CD4-positive, alpha-beta memory T cell (primary cell): ENCODE measurements around the gene GLIS1. TPM values are rescaled to one million over a fixed set of nuclear protein-coding genes. Genes with fewer than 3 reads are reported as not detected.

Experiments used
- CTCF ChIA-PET: fragments of 350-600 bp; sonication (Branson Sonifier 250); formaldehyde crosslinking; loops from one replicate; lab custom pipeline; 2021; ENCODE audit warnings: inconsistent platforms; ENCODE audit not compliant: partially characterized antibody; lab: Charles Lee
- POLR2A ChIA-PET: fragments of 350-600 bp; sonication (Branson Sonifier 250); formaldehyde crosslinking; loops from one replicate; lab custom pipeline; 2021; ENCODE audit not compliant: partially characterized antibody; lab: Charles Lee
- DNase-seq, 5 donors: peaks; one replicate each; pipeline versions ENCODE4 v3.0.0 to v3.0.0-alpha.2; 2020 to 2022; ENCODE audit warnings: mixed read lengths in 1 of 5
- H3K27ac ChIP-seq: one replicate; pipeline ENCODE4 v1.7.0; 2013; ENCODE audit warnings: low read depth, low read length
- H3K27me3 ChIP-seq: 2 replicates; pipeline ENCODE4 v1.7.0; 2013; ENCODE audit warnings: mild to moderate bottlenecking, low read length, moderate library complexity; ENCODE audit not compliant: insufficient read depth
- H3K36me3 ChIP-seq: 2 replicates; pipeline ENCODE4 v1.7.0; 2013; ENCODE audit warnings: mild to moderate bottlenecking, low read length, moderate library complexity; ENCODE audit not compliant: insufficient read depth
- H3K4me1 ChIP-seq: 2 replicates; pipeline ENCODE4 v1.7.0; 2013; ENCODE audit warnings: mild to moderate bottlenecking, low read length, moderate library complexity; ENCODE audit not compliant: insufficient read depth
- H3K4me3 ChIP-seq, 2 donors: one replicate each; pipeline ENCODE4 v1.7.0; 2013; ENCODE audit warnings: low read length in 2 of 2, mild to moderate bottlenecking in 1 of 2
- H3K9me3 ChIP-seq, 2 donors: one replicate each; pipeline ENCODE4 v1.7.0; 2013; ENCODE audit warnings: low read length in 2 of 2, control low read depth in 1 of 2; ENCODE audit not compliant: control insufficient read depth in 1 of 2
- H3K27ac Mint-ChIP-seq, 7 donors: one replicate each; pipeline ENCODE4 v1.8.0; 2020 to 2021; ENCODE audit warnings: mixed read lengths in 7 of 7, mild to moderate bottlenecking in 6 of 7, inconsistent platforms in 3 of 7, moderate library complexity in 3 of 7
- H3K27me3 Mint-ChIP-seq, 2 donors: one replicate each; pipeline ENCODE4 v1.8.0; 2020 to 2021; ENCODE audit warnings: mixed read lengths in 2 of 2
- H3K36me3 Mint-ChIP-seq, 2 donors: one replicate each; pipeline ENCODE4 v1.8.0; 2020 to 2021; ENCODE audit warnings: mixed read lengths in 2 of 2, inconsistent platforms in 1 of 2, mild to moderate bottlenecking in 1 of 2
- H3K4me1 Mint-ChIP-seq, 4 donors: one replicate each; pipeline ENCODE4 v1.8.0; 2020 to 2021; ENCODE audit warnings: mixed read lengths in 4 of 4, mild to moderate bottlenecking in 1 of 4
- H3K4me3 Mint-ChIP-seq, 8 donors: one replicate each; pipeline ENCODE4 v1.8.0; 2020 to 2021; ENCODE audit warnings: mixed read lengths in 8 of 8, mild to moderate bottlenecking in 7 of 8, moderate library complexity in 6 of 8, inconsistent platforms in 3 of 8
- H3K9me3 Mint-ChIP-seq, 8 donors: one replicate each; pipeline ENCODE4 v1.8.0; 2020 to 2021; ENCODE audit warnings: mixed read lengths in 8 of 8, mild to moderate bottlenecking in 5 of 8, inconsistent platforms in 3 of 8, moderate library complexity in 1 of 8
- intact Hi-C: fragments of 100-400 bp; cut with micrococcal nuclease; formaldehyde crosslinking; loops from one replicate; pipeline ENCODE4 v1.15.1; 2023
- polyA plus RNA-seq, 2 donors: library from polyadenylated mRNA; unstranded; fragments of 300-500 nt; fragmentation: Illumina TruSeq; gene quantifications; one replicate each; pipeline ENCODE4 v1.2.3, GENCODE V29; 2021
- total RNA-seq, 2 experiments: library from RNA; stranded (reverse); gene quantifications; one replicate each; pipeline ENCODE4 v1.2.3, GENCODE V29; 2021

The GLIS1 gene
- total and polyA plus RNA-seq, 4 experiments from 2014 or later: not detected

DNA sequence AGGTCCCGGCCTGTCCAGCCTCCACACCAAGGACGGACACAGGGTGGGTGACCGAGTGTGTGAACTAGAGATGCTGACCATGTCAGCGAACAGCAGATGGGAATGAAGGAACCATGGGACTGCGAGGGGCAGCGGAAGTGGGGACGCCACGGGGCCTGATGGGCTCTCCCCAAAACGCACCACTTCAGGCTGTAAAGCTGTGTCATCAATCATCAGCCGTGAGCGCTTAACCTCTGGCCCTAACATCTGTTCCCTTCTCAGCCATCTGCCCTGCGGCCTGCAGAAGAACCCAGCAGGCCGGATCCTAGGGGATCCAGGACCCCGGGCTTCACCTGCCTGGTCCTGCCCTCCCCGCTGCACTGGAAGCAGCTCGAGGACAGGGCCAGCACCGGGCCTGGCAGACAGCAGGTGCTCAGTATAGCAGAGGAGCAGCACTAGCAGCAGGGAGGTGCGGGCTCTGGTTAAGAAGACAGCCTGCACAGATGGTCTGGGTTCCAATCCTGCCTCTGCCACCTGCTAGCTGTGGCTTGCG is 221.1 kb downstream of the GLIS1 start:
- intact Hi-C loops: no loop called here
- Histone ChIP-seq H3K36me3 (no peaks in the 10 kb centered on the region), H3K27me3 (no peaks in the 10 kb centered on the region), H3K4me1 (no peaks in the 10 kb centered on the region), H3K4me3 (no peak overlapping the region), H3K27ac (no peak overlapping the region), H3K9me3 (no peaks in the 10 kb centered on the region)
- no peak for DNase-seq
- Mint-ChIP-seq H3K36me3 (no peaks in the 10 kb centered on the region), H3K4me1 (no peaks in the 10 kb centered on the region), H3K27ac (no peak overlapping the region), H3K27me3 (peaks cover 0 to 2% of the 10 kb centered on the region in 2 donors), H3K9me3 (no peaks in the 10 kb centered on the region), H3K4me3 (no peak overlapping the region)
- CTCF ChIA-PET: interaction anchor here (0.6 kb wide), 1 partner anchor 29 kb away, joined by 3 read pairs; no protein-coding TSS in a partner anchor
- POLR2A ChIA-PET: no interaction called here

DNA sequence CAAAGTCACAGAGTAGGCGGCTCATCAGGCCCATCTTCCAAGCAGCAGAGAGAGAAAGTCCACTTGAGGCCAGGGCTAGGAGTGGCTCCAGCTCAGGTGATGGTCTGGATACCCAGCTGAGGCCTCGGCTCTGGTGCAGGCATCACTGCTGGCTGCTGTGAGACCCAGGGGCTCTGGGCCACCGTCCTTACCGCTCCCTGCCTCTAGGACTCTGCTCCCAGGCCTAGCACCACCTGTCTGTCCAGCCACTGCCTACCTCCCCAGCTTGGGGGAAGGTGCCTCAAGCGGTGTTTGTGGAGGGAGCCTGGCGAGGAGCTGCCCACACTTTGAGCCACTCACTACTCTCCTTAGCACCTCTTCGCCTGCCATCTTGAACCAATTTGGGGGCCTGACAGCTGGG is 221.9 kb downstream of the GLIS1 start:
- no peaks in the 10 kb centered on the region for H3K27me3 ChIP-seq
- Mint-ChIP-seq H3K36me3 (no peaks in the 10 kb centered on the region), H3K9me3 (no peaks in the 10 kb centered on the region), H3K4me3 (no peak overlapping the region), H3K27me3 (peaks cover 0 to 2% of the 10 kb centered on the region in 2 donors), H3K27ac (no peak overlapping the region), H3K4me1 (no peaks in the 10 kb centered on the region)
- intact Hi-C loops: no loop called here
- H3K27ac ChIP-seq: no peak overlapping the region
- DNase-seq: no peak
- ChIA-PET POLR2A (no interaction called here), CTCF (interaction anchor here (0.6 to 0.9 kb wide), 3 partner anchors 29 to 67 kb away, joined by 3 read pairs; no protein-coding TSS in a partner anchor)
- H3K9me3 ChIP-seq: no peaks in the 10 kb centered on the region
- H3K36me3 ChIP-seq: no peaks in the 10 kb centered on the region
- no peaks in the 10 kb centered on the region for H3K4me1 ChIP-seq
- no peak overlapping the region for H3K4me3 ChIP-seq

DNA sequence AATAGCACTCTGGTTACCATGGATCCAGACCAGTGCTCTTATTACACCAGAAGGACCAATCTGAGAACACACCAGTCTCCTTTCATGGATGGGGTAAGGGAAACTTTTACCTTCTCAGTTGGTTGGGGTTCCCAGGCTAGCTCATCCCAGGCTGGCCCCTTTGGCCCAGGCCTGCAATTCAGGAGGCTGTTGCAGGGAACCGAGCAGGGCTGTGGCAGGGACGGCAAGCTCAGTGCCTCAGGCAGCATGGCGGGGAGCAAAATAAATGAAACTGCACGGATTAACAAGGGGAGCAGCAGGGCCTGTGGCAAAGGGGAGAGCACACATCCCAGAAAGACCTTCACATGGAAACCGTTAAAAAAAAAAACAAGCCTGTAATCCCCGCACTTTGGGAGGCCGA is 222.8 kb downstream of the GLIS1 start:
- Mint-ChIP-seq H3K36me3 (no peaks in the 10 kb centered on the region), H3K27ac (peak overlapping the region in 1 of 7 donors; percentile 51), H3K9me3 (no peaks in the 10 kb centered on the region), H3K4me3 (peak overlapping the region in 1 of 8 donors; percentile 2), H3K4me1 (no peaks in the 10 kb centered on the region), H3K27me3 (peaks cover 0 to 2% of the 10 kb centered on the region in 2 donors)
- DNase-seq: peak in 1 of 5 donors; percentile 20
- no peaks in the 10 kb centered on the region for H3K4me1 ChIP-seq
- H3K4me3 ChIP-seq: no peak overlapping the region
- ChIA-PET CTCF (interaction anchor here (0.9 kb wide), 1 partner anchor 30 kb away, joined by 3 read pairs; no protein-coding TSS in a partner anchor), POLR2A (no interaction called here)
- no peak overlapping the region for H3K27ac ChIP-seq
- H3K36me3 ChIP-seq: no peaks in the 10 kb centered on the region
- no peaks in the 10 kb centered on the region for H3K9me3 ChIP-seq
- H3K27me3 ChIP-seq: no peaks in the 10 kb centered on the region
- intact Hi-C loops: no loop called here

DNA sequence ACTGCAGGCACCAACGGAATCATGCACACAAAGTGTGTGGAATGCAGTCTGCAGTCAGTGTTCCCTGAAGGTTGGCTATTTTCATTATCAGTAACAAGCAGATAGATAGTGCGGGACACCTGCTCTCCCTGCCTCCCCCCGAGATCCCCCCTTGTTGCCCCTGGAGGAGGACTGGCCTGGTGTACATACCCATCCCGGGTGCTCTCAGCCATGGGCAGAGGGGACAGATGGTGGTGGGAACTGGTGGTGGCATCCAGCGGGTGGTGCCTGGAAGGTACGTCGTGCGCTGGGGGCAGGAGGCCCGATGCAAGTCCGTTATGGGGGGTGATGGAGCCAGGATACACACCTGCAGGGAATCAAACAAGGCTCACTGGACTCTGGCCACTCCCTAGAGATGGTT is 224.5 kb downstream of the GLIS1 start:
- Histone ChIP-seq H3K36me3 (no peaks in the 10 kb centered on the region), H3K9me3 (no peaks in the 10 kb centered on the region), H3K4me1 (no peaks in the 10 kb centered on the region), H3K4me3 (no peak overlapping the region), H3K27ac (no peak overlapping the region), H3K27me3 (no peaks in the 10 kb centered on the region)
- ChIA-PET CTCF (no interaction called here), POLR2A (no interaction called here)
- no peaks in the 10 kb centered on the region for H3K36me3 Mint-ChIP-seq
- no peak for DNase-seq
- H3K4me3 Mint-ChIP-seq: no peak overlapping the region
- H3K4me1 Mint-ChIP-seq: no peaks in the 10 kb centered on the region
- H3K9me3 Mint-ChIP-seq: no peaks in the 10 kb centered on the region
- H3K27me3 Mint-ChIP-seq: peaks cover 0 to 2% of the 10 kb centered on the region in 2 donors
- intact Hi-C loops: no loop called here
- H3K27ac Mint-ChIP-seq: peak overlapping the region in 1 of 7 donors; percentile 13

- Mint-ChIP-seq H3K27me3 (peaks cover 0 to 2% of the 10 kb centered on the region in 2 donors), H3K9me3 (no peaks in the 10 kb centered on the region), H3K27ac (no peak overlapping the region), H3K4me3 (no peak overlapping the region), H3K4me1 (no peaks in the 10 kb centered on the region), H3K36me3 (no peaks in the 10 kb centered on the region)
- no peak overlapping the region for H3K4me3 ChIP-seq
- ChIA-PET CTCF (no interaction called here), POLR2A (no interaction called here)
- no peak for DNase-seq
- H3K36me3 ChIP-seq: no peaks in the 10 kb centered on the region
- no peaks in the 10 kb centered on the region for H3K9me3 ChIP-seq
- H3K27ac ChIP-seq: no peak overlapping the region
- no peaks in the 10 kb centered on the region for H3K4me1 ChIP-seq
- no peaks in the 10 kb centered on the region for H3K27me3 ChIP-seq
- intact Hi-C loops: no loop called here
Observed at GRCh38 chr1:53513846-53514245, 225.1 kb downstream of the GLIS1 start.

GRCh38 chr1:53512807-53513755 is 225.9 kb downstream of the GLIS1 start:
- ChIA-PET CTCF (no interaction called here), POLR2A (no interaction called here)
- Histone ChIP-seq H3K27ac (no peak overlapping the region), H3K36me3 (no peaks in the 10 kb centered on the region), H3K27me3 (no peaks in the 10 kb centered on the region), H3K9me3 (no peaks in the 10 kb centered on the region), H3K4me3 (no peak overlapping the region), H3K4me1 (no peaks in the 10 kb centered on the region)
- DNase-seq: no peak
- H3K36me3 Mint-ChIP-seq: no peaks in the 10 kb centered on the region
- no peaks in the 10 kb centered on the region for H3K4me1 Mint-ChIP-seq
- H3K27ac Mint-ChIP-seq: no peak overlapping the region
- H3K27me3 Mint-ChIP-seq: peaks cover 0 to 2% of the 10 kb centered on the region in 2 donors
- intact Hi-C loops: no loop called here
- H3K4me3 Mint-ChIP-seq: peak overlapping the region in 1 of 8 donors; percentile 73
- no peaks in the 10 kb centered on the region for H3K9me3 Mint-ChIP-seq

DNA sequence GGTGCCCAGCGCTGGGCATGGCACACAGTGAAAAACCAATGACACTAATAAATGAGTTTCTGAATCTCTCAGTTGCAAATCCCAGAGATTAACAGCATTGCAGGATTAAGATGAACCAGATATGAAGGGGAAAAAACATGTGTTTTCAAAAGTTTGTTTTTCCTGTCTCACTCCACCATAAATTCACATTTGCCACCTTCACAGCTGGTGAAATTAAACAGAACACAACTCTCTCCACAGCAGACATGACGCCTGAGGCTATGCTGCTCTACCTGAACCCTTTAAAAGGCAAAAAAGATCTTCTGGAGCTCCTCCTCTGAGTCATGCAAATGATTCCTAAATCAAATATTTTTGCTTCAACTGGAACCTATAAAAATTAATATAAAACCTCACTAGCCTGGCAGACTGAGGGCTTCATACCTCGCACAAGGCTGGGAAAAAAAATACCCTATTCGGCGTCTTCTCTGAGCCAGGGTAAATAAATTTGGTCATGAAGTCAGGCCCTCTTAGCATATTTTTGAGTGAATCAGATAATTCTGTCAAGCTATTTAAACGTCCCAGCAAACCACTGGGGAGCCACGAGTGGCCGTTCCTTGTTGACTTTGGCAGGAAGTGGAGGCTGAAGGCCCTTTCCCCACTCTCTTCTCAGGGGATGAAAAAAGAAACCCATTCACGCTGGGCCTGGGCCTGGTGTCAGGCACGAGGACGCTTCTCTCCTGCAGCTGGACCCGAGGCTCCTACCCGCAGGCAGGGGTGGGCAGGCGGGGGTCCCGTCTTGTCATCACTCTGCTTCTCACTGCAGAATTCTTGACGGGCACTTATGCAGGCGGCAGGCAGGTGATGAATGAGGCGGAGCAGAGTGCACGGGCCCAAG is 226.8 kb downstream of the GLIS1 start:
- CTCF ChIA-PET: interaction anchor here (1.5 kb wide), 1 partner anchor 28 kb away, joined by 3 read pairs; no protein-coding TSS in a partner anchor
- Histone ChIP-seq H3K4me1 (no peaks in the 10 kb centered on the region), H3K27me3 (no peaks in the 10 kb centered on the region), H3K27ac (no peak overlapping the region), H3K4me3 (no peak overlapping the region), H3K36me3 (no peaks in the 10 kb centered on the region), H3K9me3 (no peaks in the 10 kb centered on the region)
- H3K9me3 Mint-ChIP-seq: no peaks in the 10 kb centered on the region
- no peak overlapping the region for H3K27ac Mint-ChIP-seq
- intact Hi-C loops: no loop called here
- peaks cover 0 to 2% of the 10 kb centered on the region in 2 donors for H3K27me3 Mint-ChIP-seq
- H3K4me3 Mint-ChIP-seq: no peak overlapping the region
- DNase-seq: no peak
- H3K36me3 Mint-ChIP-seq: no peaks in the 10 kb centered on the region
- no peaks in the 10 kb centered on the region for H3K4me1 Mint-ChIP-seq
- POLR2A ChIA-PET: no interaction called here
